Measurements from ENCODE around the gene TSEN15. TPM values are rescaled to one million over a fixed set of nuclear protein-coding genes. Genes with fewer than 3 reads are reported as not detected.

The TSEN15 gene
- total and polyA plus RNA-seq, 2 of the 13 experiments (the other 11 are each of a cell fraction or from before 2014, with no cell fraction given): 25.6 to 35.8 TPM

- TF ChIP-seq CEBPZ (IDR thresholded peaks at IDR 0.05; ENCODE audit: low read length) (no peak), TOE1 (CRISPR knock-in tag; IDR thresholded peaks at IDR 0.05) (no peak), REPIN1 (CRISPR knock-in tag; IDR thresholded peaks at IDR 0.05; ENCODE audit: borderline replicate concordance, low read depth) (no peak), SMC3 (IDR thresholded peaks at IDR 0.05; ENCODE audit: low read length) (no peak), POLR2AphosphoS2 (IDR thresholded peaks at IDR 0.05; ENCODE audit: low read depth, low read length) (no peak), POGZ (CRISPR knock-in tag; IDR thresholded peaks at IDR 0.05) (peak; percentile 72), EHMT2 (IDR thresholded peaks at IDR 0.05; ENCODE audit: borderline replicate concordance, low read depth, low read length) (no peak), ZNF850 (CRISPR knock-in tag; conservative IDR thresholded peaks at IDR 0.05) (no peak), FOXA1 (IDR thresholded peaks at IDR 0.05) (no peak), FOXA1 (CRISPR knock-in tag; IDR thresholded peaks at IDR 0.05) (0 out of 2 replicates have a peak, but pooled peaks have one; percentile 12), RBM22 (optimal IDR thresholded peaks at IDR 0.05; ENCODE audit: low read length) (no peak), TIGD3 (CRISPR knock-in tag; IDR thresholded peaks at IDR 0.05; ENCODE audit: borderline replicate concordance) (no peak), ZNF34 (CRISPR knock-in tag; IDR thresholded peaks at IDR 0.05; ENCODE audit: borderline replicate concordance) (no peak), RFX1 (IDR thresholded peaks at IDR 0.05) (no peak), ZNF879 (CRISPR knock-in tag; IDR thresholded peaks at IDR 0.05) (no peak), ZNF709 (CRISPR knock-in tag; IDR thresholded peaks at IDR 0.05) (no peak)
- TF ChIP-seq, protein P1, sequence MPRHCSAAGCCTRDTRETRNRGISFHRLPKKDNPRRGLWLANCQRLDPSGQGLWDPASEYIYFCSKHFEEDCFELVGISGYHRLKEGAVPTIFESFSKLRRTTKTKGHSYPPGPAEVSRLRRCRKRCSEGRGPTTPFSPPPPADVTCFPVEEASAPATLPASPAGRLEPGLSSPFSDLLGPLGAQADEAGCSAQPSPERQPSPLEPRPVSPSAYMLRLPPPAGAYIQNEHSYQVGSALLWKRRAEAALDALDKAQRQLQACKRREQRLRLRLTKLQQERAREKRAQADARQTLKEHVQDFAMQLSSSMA (CRISPR knock-in tag; IDR thresholded peaks at IDR 0.05): no peak
- TF ChIP-seq, protein P2, sequence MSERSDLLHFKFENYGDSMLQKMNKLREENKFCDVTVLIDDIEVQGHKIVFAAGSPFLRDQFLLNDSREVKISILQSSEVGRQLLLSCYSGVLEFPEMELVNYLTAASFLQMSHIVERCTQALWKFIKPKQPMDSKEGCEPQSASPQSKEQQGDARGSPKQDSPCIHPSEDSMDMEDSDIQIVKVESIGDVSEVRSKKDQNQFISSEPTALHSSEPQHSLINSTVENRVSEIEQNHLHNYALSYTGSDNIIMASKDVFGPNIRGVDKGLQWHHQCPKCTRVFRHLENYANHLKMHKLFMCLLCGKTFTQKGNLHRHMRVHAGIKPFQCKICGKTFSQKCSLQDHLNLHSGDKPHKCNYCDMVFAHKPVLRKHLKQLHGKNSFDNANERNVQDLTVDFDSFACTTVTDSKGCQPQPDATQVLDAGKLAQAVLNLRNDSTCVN (CRISPR knock-in tag; IDR thresholded peaks at IDR 0.05; ENCODE audit: borderline replicate concordance): no peak
- TF ChIP-seq, protein P3, sequence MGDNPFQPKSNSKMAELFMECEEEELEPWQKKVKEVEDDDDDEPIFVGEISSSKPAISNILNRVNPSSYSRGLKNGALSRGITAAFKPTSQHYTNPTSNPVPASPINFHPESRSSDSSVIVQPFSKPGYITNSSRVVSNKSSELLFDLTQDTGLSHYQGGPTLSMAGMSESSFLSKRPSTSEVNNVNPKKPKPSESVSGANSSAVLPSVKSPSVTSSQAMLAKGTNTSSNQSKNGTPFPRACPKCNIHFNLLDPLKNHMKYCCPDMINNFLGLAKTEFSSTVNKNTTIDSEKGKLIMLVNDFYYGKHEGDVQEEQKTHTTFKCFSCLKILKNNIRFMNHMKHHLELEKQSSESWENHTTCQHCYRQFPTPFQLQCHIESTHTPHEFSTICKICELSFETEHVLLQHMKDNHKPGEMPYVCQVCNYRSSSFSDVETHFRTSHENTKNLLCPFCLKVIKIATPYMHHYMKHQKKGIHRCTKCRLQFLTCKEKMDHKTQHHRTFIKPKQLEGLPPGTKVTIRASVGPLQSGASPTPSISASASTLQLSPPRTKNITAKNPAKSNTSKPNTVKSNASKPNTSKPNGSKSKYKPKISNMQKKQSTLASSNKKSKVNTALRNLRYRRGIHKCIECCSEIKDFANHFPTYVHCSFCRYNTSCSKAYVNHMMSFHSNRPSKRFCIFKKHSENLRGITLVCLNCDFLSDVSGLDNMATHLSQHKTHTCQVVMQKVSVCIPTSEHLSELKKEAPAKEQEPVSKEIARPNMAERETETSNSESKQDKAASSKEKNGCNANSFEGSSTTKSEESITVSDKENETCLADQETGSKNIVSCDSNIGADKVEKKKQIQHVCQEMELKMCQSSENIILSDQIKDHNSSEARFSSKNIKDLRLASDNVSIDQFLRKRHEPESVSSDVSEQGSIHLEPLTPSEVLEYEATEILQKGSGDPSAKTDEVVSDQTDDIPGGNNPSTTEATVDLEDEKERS (CRISPR knock-in tag; IDR thresholded peaks at IDR 0.05): no peak
- TF ChIP-seq, protein P4, sequence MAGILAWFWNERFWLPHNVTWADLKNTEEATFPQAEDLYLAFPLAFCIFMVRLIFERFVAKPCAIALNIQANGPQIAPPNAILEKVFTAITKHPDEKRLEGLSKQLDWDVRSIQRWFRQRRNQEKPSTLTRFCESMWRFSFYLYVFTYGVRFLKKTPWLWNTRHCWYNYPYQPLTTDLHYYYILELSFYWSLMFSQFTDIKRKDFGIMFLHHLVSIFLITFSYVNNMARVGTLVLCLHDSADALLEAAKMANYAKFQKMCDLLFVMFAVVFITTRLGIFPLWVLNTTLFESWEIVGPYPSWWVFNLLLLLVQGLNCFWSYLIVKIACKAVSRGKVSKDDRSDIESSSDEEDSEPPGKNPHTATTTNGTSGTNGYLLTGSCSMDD (CRISPR knock-in tag; IDR thresholded peaks at IDR 0.05): no peak
These were observed 49.5 kb upstream of the TSEN15 start (continued) for GRCh38 chr1:184002071-184002470.

Data from HepG2 (cell line).